Endothelial cell of umbilical vein (primary cell): ENCODE measurements around the gene MBD1. TPM values are rescaled to one million over a fixed set of nuclear protein-coding genes. Genes with fewer than 3 reads are reported as not detected.

Experiments
- BruUV-seq: library from RNA; stranded (reverse); fragments of 400-500 nt; replicated peaks from 2 replicates; lab custom pipeline; 2021; lab: Mats Ljungman, UMichigan
- CTCF ChIA-PET: fragments of 300-600, 350-600 bp; sonication (Branson Sonifier 250); formaldehyde crosslinking; loops from one replicate; lab custom pipeline; 2021; ENCODE audit warnings: antibody characterized with exemption, inconsistent platforms; lab: Charles Lee
- POLR2A ChIA-PET: fragments of 300-600, 350-600 bp; sonication (Branson Sonifier 250); formaldehyde crosslinking; loops from one replicate; lab custom pipeline; 2021; ENCODE audit warnings: antibody characterized with exemption, inconsistent platforms; lab: Charles Lee
- DNase-seq: peaks from one replicate; pipeline ENCODE4 v3.0.0-alpha.2; 2011; ENCODE audit warnings: low read depth, low spot score
- FAIRE-seq: peaks from 2 replicates; lab custom pipeline; 2011; peaks lifted over from hg19 to GRCh38; lab: Jason Lieb, UNC
- H2AFZ ChIP-seq: 2 replicates; pipeline ENCODE4 v1.6.0; 2012; ENCODE audit warnings: low read depth, low read length, control low read depth, inconsistent platforms
- H3K27ac ChIP-seq: 2 replicates; pipeline ENCODE4 v1.5.1; 2011; ENCODE audit warnings: low read depth, mild to moderate bottlenecking, control low read depth, low read length, moderate library complexity; ENCODE audit not compliant: insufficient read depth
- H3K27me3 ChIP-seq, 2 experiments: 2 replicates each; pipeline versions ENCODE4 v1.6.0 to v1.6.1; 2011; ENCODE audit warnings: low read length in 2 of 2, mixed read lengths in 1 of 2; ENCODE audit not compliant: control insufficient read depth in 2 of 2, insufficient read depth in 2 of 2
- H3K36me3 ChIP-seq, 2 experiments: 2 replicates in 1 of 2; 3 replicates in 1 of 2; pipeline ENCODE4 v1.5.1; 2011; ENCODE audit warnings: low read length in 2 of 2, mild to moderate bottlenecking in 1 of 2, moderate library complexity in 1 of 2; ENCODE audit not compliant: control insufficient read depth in 2 of 2, insufficient read depth in 2 of 2; ENCODE audit errors: extremely low read depth in 1 of 2
- H3K4me1 ChIP-seq: 3 replicates; pipeline ENCODE4 v1.5.1; 2011; ENCODE audit warnings: mild to moderate bottlenecking, low read length; ENCODE audit not compliant: control insufficient read depth, insufficient read depth; ENCODE audit errors: extremely low read depth
- H3K4me2 ChIP-seq: 2 replicates; pipeline ENCODE4 v1.6.1; 2011; ENCODE audit warnings: low read length, control low read depth, mixed read lengths; ENCODE audit not compliant: insufficient read depth
- H3K4me3 ChIP-seq, 3 experiments: fragments of 200-600 bp in 1 of 3; sonication (generic), shearing (Covaris generic) in 1 of 3; replicated peaks in 1 of 3; 2 replicates each; pipeline ENCODE4 v1.5.1; 2011 to 2016; ENCODE audit warnings: control low read depth in 3 of 3, low read length in 3 of 3, mild to moderate bottlenecking in 2 of 3, inconsistent platforms in 1 of 3, low read depth in 1 of 3, moderate library complexity in 1 of 3; ENCODE audit not compliant: insufficient read depth in 1 of 3
- H3K79me2 ChIP-seq: 2 replicates; pipeline ENCODE4 v1.6.0; 2012; ENCODE audit warnings: low read length, inconsistent platforms; ENCODE audit not compliant: control insufficient read depth, insufficient read depth
- H3K9ac ChIP-seq: replicated peaks from 2 replicates; pipeline ENCODE3; 2011; ENCODE audit warnings: low read length, control low read depth; ENCODE audit not compliant: insufficient read depth; ENCODE audit errors: extremely low read depth
- H3K9me1 ChIP-seq: replicated peaks from 3 replicates; pipeline ENCODE4 v1.6.0; 2011; ENCODE audit warnings: mild to moderate bottlenecking, low read length; ENCODE audit not compliant: control insufficient read depth, insufficient read depth; ENCODE audit errors: extremely low read depth
- H3K9me3 ChIP-seq: replicated peaks from 2 replicates; pipeline ENCODE4 v1.5.1; 2012; ENCODE audit warnings: low read length, inconsistent platforms; ENCODE audit not compliant: control insufficient read depth, insufficient read depth
- H4K20me1 ChIP-seq: replicated peaks from 2 replicates; pipeline ENCODE3; 2011; ENCODE audit warnings: mild to moderate bottlenecking, low read length; ENCODE audit not compliant: control insufficient read depth, insufficient read depth; ENCODE audit errors: extremely low read depth
- EZH2 ChIP-seq: IDR thresholded peaks from 2 replicates; pipeline ENCODE4 v1.6.1; 2012; ENCODE audit warnings: borderline replicate concordance, low read depth, mild to moderate bottlenecking, moderate library complexity, low read length, inconsistent platforms; ENCODE audit not compliant: severe bottlenecking
- FOS ChIP-seq: IDR thresholded peaks from 2 replicates; pipeline ENCODE4 v1.6.1; 2011; ENCODE audit warnings: mild to moderate bottlenecking, low read length, moderate library complexity, borderline replicate concordance; ENCODE audit not compliant: insufficient read depth
- GATA2 ChIP-seq: IDR thresholded peaks from 2 replicates; pipeline ENCODE4 v1.7.0; 2011; ENCODE audit warnings: low read depth, mild to moderate bottlenecking, moderate library complexity, mixed read lengths, low read length; ENCODE audit not compliant: insufficient read length, insufficient read depth
- JUN ChIP-seq: IDR thresholded peaks from 2 replicates; pipeline ENCODE4 v1.6.1; 2011; ENCODE audit warnings: borderline replicate concordance, low read depth; ENCODE audit not compliant: insufficient read length, insufficient read depth
- MYC ChIP-seq: IDR thresholded peaks from one replicate; pipeline ENCODE4 v1.6.1; 2011; ENCODE audit warnings: mild to moderate bottlenecking, low read depth, low read length
- POLR2A ChIP-seq: IDR thresholded peaks from 2 replicates; pipeline ENCODE4 v1.6.1; 2012; ENCODE audit warnings: low read depth, mild to moderate bottlenecking, control low read depth, low read length
- POLR2AphosphoS5 ChIP-seq: IDR thresholded peaks from 2 replicates; pipeline ENCODE4 v1.6.1; 2012; ENCODE audit warnings: low read depth, mild to moderate bottlenecking, control low read depth, low read length, moderate library complexity; ENCODE audit not compliant: insufficient read depth
- dilution Hi-C: fragments of 300-500 bp; cut with MboI; formaldehyde crosslinking; loops from one replicate; pipeline ENCODE4 v1.15.0; 2019; ENCODE audit warnings: low sequenced_read_pairs; ENCODE audit not compliant: extremely low pct_ligation_motif_present
- intact Hi-C: fragments of 100-400 bp; cut with micrococcal nuclease; formaldehyde crosslinking; loops from one replicate; pipeline ENCODE4 v1.10.0; 2022
- polyA plus RNA-seq, 4 experiments: library from polyadenylated mRNA; depleted of rRNA in 3 of 4; stranded (reverse) in 3 of 4; unstranded in 1 of 4; fragments of >200 nt; gene quantifications; 2 replicates each; pipeline versions ENCODE4 v1.2.1 to v1.2.3, GENCODE V29; 2011 to 2012; ENCODE audit warnings: missing spikeins in 1 of 4
- total RNA-seq: library from RNA; stranded (reverse); gene quantifications from 2 replicates; pipeline ENCODE4 v1.2.3, GENCODE V29; 2021
- TF ChIP-seq, protein P1 (sequence below), 2 donors: IDR thresholded peaks; 1 replicate in 1 of 2; 2 replicates in 1 of 2; pipeline ENCODE4 v1.5.1; 2011; ENCODE audit warnings: low read length in 2 of 2, mild to moderate bottlenecking in 2 of 2, moderate library complexity in 2 of 2, control low read depth in 1 of 2, inconsistent platforms in 1 of 2, low read depth in 1 of 2; ENCODE audit not compliant: insufficient read depth in 1 of 2; ENCODE audit errors: extremely low read depth in 1 of 2
- TF ChIP-seq, protein P2 (sequence below): IDR thresholded peaks from 2 replicates; pipeline ENCODE4 v1.6.1; 2011; ENCODE audit not compliant: insufficient read depth, insufficient read length

MBD1 gene
- total and polyA plus RNA-seq, 2 donors (not counting 3 experiments of a cell fraction or from before 2014, with no cell fraction given), result 57.2 to 77.5 TPM

GRCh38 chr18:50287441-50288347 is 6.4 kb upstream of the MBD1 start, which contains the start of gene CXXC1:
Gene CXXC1, minus strand, starts transcription at chr18:50287692. Its CDS starts 103 bp downstream, at chr18:50287589.
- peak within 1 kb of the TSS; percentile 75 for H3K4me2 ChIP-seq
- peak; percentile 100 for DNase-seq
- CTCF ChIA-PET, result no interaction called here
- intact Hi-C loops (loop anchor here (1.0 to 2.0 kb wide), 3 partner anchors 11 to 87 kb away; partner anchors contain the start of gene SKA1), dilution Hi-C loops (no loop called here)
- H3K9ac ChIP-seq, result peak within 1 kb of the TSS; percentile 37
- POLR2A ChIA-PET, result no interaction called here
- H3K9me3 ChIP-seq, result no peaks in the 10 kb centered on the region
- H3K27ac ChIP-seq, result peak within 1 kb of the TSS; percentile 33
- H4K20me1 ChIP-seq, result no peaks in the 10 kb centered on the region
- TF ChIP-seq JUN (peak; percentile 43), FOS (no peak), POLR2A (peak; percentile 77), POLR2AphosphoS5 (peak; percentile 75), EZH2 (no peak), MYC (no peak), GATA2 (no peak)
- TF ChIP-seq, protein P1, sequence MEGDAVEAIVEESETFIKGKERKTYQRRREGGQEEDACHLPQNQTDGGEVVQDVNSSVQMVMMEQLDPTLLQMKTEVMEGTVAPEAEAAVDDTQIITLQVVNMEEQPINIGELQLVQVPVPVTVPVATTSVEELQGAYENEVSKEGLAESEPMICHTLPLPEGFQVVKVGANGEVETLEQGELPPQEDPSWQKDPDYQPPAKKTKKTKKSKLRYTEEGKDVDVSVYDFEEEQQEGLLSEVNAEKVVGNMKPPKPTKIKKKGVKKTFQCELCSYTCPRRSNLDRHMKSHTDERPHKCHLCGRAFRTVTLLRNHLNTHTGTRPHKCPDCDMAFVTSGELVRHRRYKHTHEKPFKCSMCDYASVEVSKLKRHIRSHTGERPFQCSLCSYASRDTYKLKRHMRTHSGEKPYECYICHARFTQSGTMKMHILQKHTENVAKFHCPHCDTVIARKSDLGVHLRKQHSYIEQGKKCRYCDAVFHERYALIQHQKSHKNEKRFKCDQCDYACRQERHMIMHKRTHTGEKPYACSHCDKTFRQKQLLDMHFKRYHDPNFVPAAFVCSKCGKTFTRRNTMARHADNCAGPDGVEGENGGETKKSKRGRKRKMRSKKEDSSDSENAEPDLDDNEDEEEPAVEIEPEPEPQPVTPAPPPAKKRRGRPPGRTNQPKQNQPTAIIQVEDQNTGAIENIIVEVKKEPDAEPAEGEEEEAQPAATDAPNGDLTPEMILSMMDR (IDR thresholded peaks at IDR 0.05; ENCODE audit: extremely low read depth in 1 of 2, insufficient read depth in 1 of 2, low read depth in 1 of 2, low read length in 2 of 2), result peak; percentile 35 to 69
- TF ChIP-seq, protein P2, sequence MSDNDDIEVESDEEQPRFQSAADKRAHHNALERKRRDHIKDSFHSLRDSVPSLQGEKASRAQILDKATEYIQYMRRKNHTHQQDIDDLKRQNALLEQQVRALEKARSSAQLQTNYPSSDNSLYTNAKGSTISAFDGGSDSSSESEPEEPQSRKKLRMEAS, result peak; percentile 6
- peak within 1 kb of the TSS; percentile 91 for H2AFZ ChIP-seq
- FAIRE-seq, result peak; percentile 100
- H3K79me2 ChIP-seq, result peaks cover 13% of the 10 kb centered on the region
- no TSS peak for BruUV-seq
- peaks cover 0 to 22% of the 10 kb centered on the region in 2 experiments for H3K36me3 ChIP-seq
- H3K4me3 ChIP-seq, result peak within 1 kb of the TSS; percentile 76 to 88 (median 78)
- H3K4me1 ChIP-seq, result peaks cover 5% of the 10 kb centered on the region
- no peaks in the 10 kb centered on the region for H3K9me1 ChIP-seq
- peaks cover 0 to 1% of the 10 kb centered on the region in 2 experiments for H3K27me3 ChIP-seq
